Caki2 (cell line): ENCODE measurements around the gene NDUFA11. TPM values are rescaled to one million over a fixed set of nuclear protein-coding genes. Genes with fewer than 3 reads are reported as not detected.

Experiments used
- DNase-seq: peaks from one replicate; pipeline ENCODE4 v3.0.0-alpha.2; 2015; ENCODE audit warnings: low read depth
- in situ Hi-C: cut with HindIII; loops from 2 replicates; pipeline ENCODE4 v1.10.0; 2016; ENCODE audit warnings: low sequenced_read_pairs, low pct_unique_long_range_greater_than_20kb, mixed read lengths
- total RNA-seq: library from RNA; depleted of rRNA; stranded (reverse); fragments of >200 nt; shearing (Covaris generic); gene quantifications from 2 replicates; pipeline ENCODE4 v1.2.3, GENCODE V29; 2014; ENCODE audit warnings: low replicate concordance; rRNA removed

The NDUFA11 gene
- total RNA-seq, result 190 and 227 TPM in 2 replicates

GRCh38 chr19:5903624-5904351 is at the start of gene NDUFA11:
Gene NDUFA11, minus strand, starts transcription at chr19:5903790. Its CDS starts 82 bp downstream, at chr19:5903708.
- no peak for DNase-seq
- in situ Hi-C loops, result no loop called here

GRCh38 chr19:5953030-5953589 is 49.5 kb upstream of the NDUFA11 start:
- DNase-seq, result no peak
- in situ Hi-C loops, result no loop called here

GRCh38 chr19:5952193-5953029 is 48.8 kb upstream of the NDUFA11 start:
- in situ Hi-C loops, result no loop called here
- no peak for DNase-seq

- DNase-seq, result no peak
- in situ Hi-C loops, result no loop called here
Measured at GRCh38 chr19:5951338-5951861, 47.8 kb upstream of the NDUFA11 start.

- no peak for DNase-seq
- in situ Hi-C loops, result no loop called here
Measured at GRCh38 chr19:5950741-5951140, 47.2 kb upstream of the NDUFA11 start.

- in situ Hi-C loops, result no loop called here
- no peak for DNase-seq
Measured at GRCh38 chr19:5949792-5950305, 46.3 kb upstream of the NDUFA11 start.

- no peak for DNase-seq
- in situ Hi-C loops, result no loop called here
Measured at GRCh38 chr19:5948752-5949564, 45.4 kb upstream of the NDUFA11 start.

- DNase-seq, result no peak
- in situ Hi-C loops, result no loop called here
Measured at GRCh38 chr19:5947435-5947834, 43.8 kb upstream of the NDUFA11 start.

- in situ Hi-C loops, result no loop called here
- no peak for DNase-seq
Measured at GRCh38 chr19:5943623-5944022, 40.0 kb upstream of the NDUFA11 start.

GRCh38 chr19:5943045-5943444 is 39.5 kb upstream of the NDUFA11 start:
- in situ Hi-C loops, result no loop called here
- DNase-seq, result no peak

- DNase-seq, result no peak
- in situ Hi-C loops, result no loop called here
Measured at GRCh38 chr19:5941673-5942072, 38.1 kb upstream of the NDUFA11 start.

- in situ Hi-C loops, result no loop called here
- DNase-seq, result no peak
Measured at GRCh38 chr19:5940260-5941208, 36.9 kb upstream of the NDUFA11 start.

GRCh38 chr19:5937550-5937949 is 34.0 kb upstream of the NDUFA11 start:
- no peak for DNase-seq
- in situ Hi-C loops, result no loop called here

GRCh38 chr19:5936292-5936592 is 32.7 kb upstream of the NDUFA11 start:
- no peak for DNase-seq
- in situ Hi-C loops, result no loop called here

GRCh38 chr19:5935473-5936291 is 32.1 kb upstream of the NDUFA11 start:
- in situ Hi-C loops, result no loop called here
- DNase-seq, result no peak

GRCh38 chr19:5934774-5935472 is 31.3 kb upstream of the NDUFA11 start:
- DNase-seq, result no peak
- in situ Hi-C loops, result no loop called here
